C4-2B (cell line): ENCODE data around the gene EXD3.

ENCODE experiments used
- CTCF ChIP-seq: fragments of 450-650 bp; conservative IDR thresholded peaks from 2 replicates; pipeline ENCODE4 v1.5.1; 2017; ENCODE audit warnings: mild to moderate bottlenecking
- ZFX ChIP-seq: fragments of 450-650 bp; IDR thresholded peaks from 2 replicates; pipeline ENCODE4 v1.6.1; 2017

GRCh38 chr9:137320555-137321384 lies 102.2 kb downstream of the EXD3 start:
- TF ChIP-seq CTCF (no peak), ZFX (no peak)
